Suprapubic skin (tissue), 4 donors: ENCODE measurements around the gene TRIM9. TPM values are rescaled to one million over a fixed set of nuclear protein-coding genes. Genes with fewer than 3 reads are reported as not detected.

Source experiments
- DNase-seq, 2 donors: peaks; one replicate each; pipeline ENCODE4 v3.0.0-alpha.2; 2019; ENCODE audit warnings: low spot score in 2 of 2
- H3K27ac ChIP-seq: fragments of 200-600 bp; sonication (generic); one replicate; pipeline ENCODE4 v1.5.1; 2019
- H3K27me3 ChIP-seq: fragments of 200-600 bp; sonication (generic); one replicate; pipeline ENCODE4 v1.5.1; 2019
- H3K36me3 ChIP-seq: fragments of 200-600 bp; sonication (generic); one replicate; pipeline ENCODE4 v1.5.1; 2019
- H3K4me1 ChIP-seq: fragments of 200-600 bp; sonication (generic); one replicate; pipeline ENCODE4 v1.5.1; 2019
- H3K4me3 ChIP-seq: fragments of 200-600 bp; sonication (generic); one replicate; pipeline ENCODE4 v1.5.1; 2019; ENCODE audit warnings: mild to moderate bottlenecking
- H3K9me3 ChIP-seq: fragments of 200-600 bp; sonication (generic); one replicate; pipeline ENCODE4 v1.5.1; 2019
- EP300 ChIP-seq: sonication (generic); formaldehyde crosslinking; IDR thresholded peaks from one replicate; pipeline ENCODE4 v1.6.1; 2017; ENCODE audit warnings: antibody characterized with exemption
- POLR2A ChIP-seq, 2 donors: fragments of 450-650 bp; IDR thresholded peaks; one replicate each; pipeline ENCODE4 v1.6.1; 2017; ENCODE audit warnings: antibody characterized with exemption in 2 of 2, mild to moderate bottlenecking in 2 of 2, moderate library complexity in 2 of 2
- POLR2AphosphoS5 ChIP-seq, 3 donors: sonication (generic); formaldehyde crosslinking; IDR thresholded peaks; one replicate each; pipeline ENCODE4 v1.6.1; 2017; ENCODE audit warnings: antibody characterized with exemption in 3 of 3
- WGBS: methylation state at CpG from one replicate; pipeline ENCODE4 v1.1.5; 2018; 5-methylcytosine and 5-hydroxymethylcytosine counted together
- total RNA-seq, 4 donors: library from RNA; depleted of rRNA; stranded (reverse); fragments of >200 nt; gene quantifications; one replicate each; pipeline ENCODE4 v1.1.0, GENCODE V29; 2016
- TF ChIP-seq, protein P1 (sequence below), 2 donors: fragments of 200-600 bp in 1 of 2; fragments of 450-650 bp in 1 of 2; sonication (generic) in 1 of 2; IDR thresholded peaks; one replicate each; pipeline ENCODE4 v1.5.1; 2016 to 2019; ENCODE audit warnings: antibody characterized with exemption in 2 of 2, mild to moderate bottlenecking in 1 of 2, moderate library complexity in 1 of 2

Gene TRIM9
- total RNA-seq, 4 donors from 2014 or later, result 0.45 to 5.0 (median 1.8) TPM

DNA sequence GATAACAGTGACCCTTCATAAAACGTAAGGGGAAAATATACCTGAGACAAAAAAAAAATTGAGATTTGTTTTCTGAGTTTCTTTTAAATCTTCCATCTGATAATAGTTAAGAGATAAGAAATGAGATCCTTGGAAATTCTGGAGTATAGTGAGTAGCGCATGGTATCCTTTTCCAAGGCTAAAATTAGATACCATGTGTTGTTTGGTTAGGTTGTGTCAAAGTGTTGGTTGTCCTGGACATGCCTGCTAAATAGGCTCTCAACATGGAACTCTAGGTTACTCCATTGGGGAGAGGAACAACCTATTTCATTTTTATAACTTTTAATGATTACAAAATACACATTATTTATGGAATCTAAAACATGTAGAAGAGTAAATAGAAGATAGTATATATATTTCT lies 165.4 kb downstream of the TRIM9 start:
- Histone ChIP-seq H3K27ac (no peak overlapping the region), H3K4me3 (no peak overlapping the region), H3K4me1 (no peaks in the 10 kb centered on the region), H3K9me3 (no peaks in the 10 kb centered on the region), H3K27me3 (no peaks in the 10 kb centered on the region), H3K36me3 (peaks cover 38% of the 10 kb centered on the region)
- DNase-seq, result no peak
- TF ChIP-seq POLR2A (IDR thresholded peaks at IDR 0.05), result no peak
- TF ChIP-seq EP300, result no peak
- TF ChIP-seq POLR2AphosphoS5 (IDR thresholded peaks at IDR 0.05), result no peak
- TF ChIP-seq, protein P1, sequence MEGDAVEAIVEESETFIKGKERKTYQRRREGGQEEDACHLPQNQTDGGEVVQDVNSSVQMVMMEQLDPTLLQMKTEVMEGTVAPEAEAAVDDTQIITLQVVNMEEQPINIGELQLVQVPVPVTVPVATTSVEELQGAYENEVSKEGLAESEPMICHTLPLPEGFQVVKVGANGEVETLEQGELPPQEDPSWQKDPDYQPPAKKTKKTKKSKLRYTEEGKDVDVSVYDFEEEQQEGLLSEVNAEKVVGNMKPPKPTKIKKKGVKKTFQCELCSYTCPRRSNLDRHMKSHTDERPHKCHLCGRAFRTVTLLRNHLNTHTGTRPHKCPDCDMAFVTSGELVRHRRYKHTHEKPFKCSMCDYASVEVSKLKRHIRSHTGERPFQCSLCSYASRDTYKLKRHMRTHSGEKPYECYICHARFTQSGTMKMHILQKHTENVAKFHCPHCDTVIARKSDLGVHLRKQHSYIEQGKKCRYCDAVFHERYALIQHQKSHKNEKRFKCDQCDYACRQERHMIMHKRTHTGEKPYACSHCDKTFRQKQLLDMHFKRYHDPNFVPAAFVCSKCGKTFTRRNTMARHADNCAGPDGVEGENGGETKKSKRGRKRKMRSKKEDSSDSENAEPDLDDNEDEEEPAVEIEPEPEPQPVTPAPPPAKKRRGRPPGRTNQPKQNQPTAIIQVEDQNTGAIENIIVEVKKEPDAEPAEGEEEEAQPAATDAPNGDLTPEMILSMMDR (IDR thresholded peaks at IDR 0.05), result no peak
- WGBS, result 93% methylated on average over 2 of the region's 2 CpGs

DNA sequence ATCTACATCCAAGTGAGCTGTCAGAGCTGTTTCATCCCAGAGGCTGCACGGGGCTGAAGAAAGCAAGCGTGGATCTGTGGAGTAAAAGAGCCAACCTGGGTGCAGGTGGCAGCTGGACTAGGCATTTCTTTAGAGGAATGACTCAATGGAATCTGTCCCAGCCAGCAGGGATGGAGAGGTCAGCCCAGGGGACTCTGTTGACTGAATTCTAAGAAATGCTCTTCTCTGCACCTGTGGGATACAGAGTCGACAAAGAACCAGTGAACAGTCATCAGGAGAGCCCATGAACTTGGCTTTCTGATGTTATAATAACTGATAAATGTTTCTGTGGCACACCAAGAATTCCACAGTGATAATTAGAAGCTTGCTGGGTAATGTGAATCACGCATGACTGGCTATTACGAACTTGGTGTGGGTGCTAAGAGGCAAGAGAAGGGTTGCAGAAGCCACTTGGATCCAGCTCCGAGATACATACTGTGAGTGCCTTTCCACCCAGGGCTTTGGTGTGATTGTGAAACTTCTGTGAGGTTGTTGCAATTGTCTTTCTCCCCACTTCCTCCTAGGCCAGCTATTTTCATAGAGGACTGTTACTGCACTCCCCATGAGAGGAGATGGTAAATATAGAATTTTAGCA lies 166.8 kb downstream of the TRIM9 start:
- H3K36me3 ChIP-seq, result peaks cover 40% of the 10 kb centered on the region

DNA sequence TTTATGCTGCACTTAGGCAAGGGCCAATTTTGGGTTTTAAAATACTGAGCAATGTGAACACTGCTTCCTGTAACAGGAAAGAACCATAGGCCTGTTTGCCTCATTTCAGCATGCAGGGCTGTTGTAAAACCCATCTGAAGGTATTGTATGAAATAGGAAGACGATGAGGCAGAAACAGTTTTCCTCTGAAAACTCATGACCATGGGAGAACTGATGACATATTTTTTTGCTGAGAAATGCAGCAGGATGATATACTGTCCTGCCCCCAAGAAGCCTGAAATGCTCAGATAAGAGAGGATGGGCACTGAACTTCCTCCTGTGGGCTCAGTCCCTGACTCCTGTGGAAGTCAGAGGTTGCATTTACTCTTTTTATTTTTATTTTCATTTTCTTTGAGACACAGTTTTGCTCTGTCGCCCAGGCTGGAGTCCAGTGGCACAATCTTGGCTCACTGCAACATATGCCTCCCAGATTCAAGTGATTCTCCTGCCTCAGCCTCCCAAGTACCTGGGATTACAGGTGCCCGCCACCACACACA lies 168.0 kb downstream of the TRIM9 start:
- WGBS, result 84% methylated on average over 3 of the region's 3 CpGs
- Histone ChIP-seq H3K27me3 (no peaks in the 10 kb centered on the region), H3K36me3 (peaks cover 52% of the 10 kb centered on the region), H3K4me3 (no peak overlapping the region), H3K9me3 (no peaks in the 10 kb centered on the region), H3K27ac (no peak overlapping the region), H3K4me1 (no peaks in the 10 kb centered on the region)
- TF ChIP-seq POLR2A (IDR thresholded peaks at IDR 0.05) (no peak), POLR2AphosphoS5 (IDR thresholded peaks at IDR 0.05) (no peak)
- DNase-seq, result no peak

More for the DNA sequence above, 166.8 kb downstream of the TRIM9 start:
- Histone ChIP-seq H3K27me3 (no peaks in the 10 kb centered on the region), H3K27ac (no peak overlapping the region), H3K4me1 (no peaks in the 10 kb centered on the region), H3K9me3 (no peaks in the 10 kb centered on the region), H3K4me3 (no peak overlapping the region)
- TF ChIP-seq POLR2AphosphoS5 (IDR thresholded peaks at IDR 0.05) (no peak), POLR2A (IDR thresholded peaks at IDR 0.05) (no peak), EP300 (no peak)
- TF ChIP-seq, protein P1 (IDR thresholded peaks at IDR 0.05), result no peak
- WGBS, result 74% methylated on average over 6 of the region's 6 CpGs
- no peak for DNase-seq

Other genes with a start within 250 kb of the TRIM9 start
- 10 to 100 TPM in 3 of 4 donors, 1 to 10 TPM in 1; 9.1 to 32.0 (median 25.2) TPM for gene ABHD12B, start 223.1 kb downstream of the TRIM9 start, total RNA-seq
- gene PYGL, start 150.6 kb downstream of the TRIM9 start, total RNA-seq, result 10 to 100 TPM; 43.3 to 73.4 (median 48.4) TPM
- gene TMX1, start 145.1 kb upstream of the TRIM9 start, total RNA-seq, result 10 to 100 TPM; 17.1 to 33.0 (median 21.8) TPM